PC-9 (cell line): Measurements from ENCODE around the gene SIK3. TPM values are rescaled to one million over a fixed set of nuclear protein-coding genes. Genes with fewer than 3 reads are reported as not detected.

Experiments
- BruUV-seq: library from RNA; stranded (reverse); fragments of 400-500 nt; replicated peaks from 2 replicates; lab custom pipeline; 2021; lab: Mats Ljungman, UMichigan
- CTCF ChIA-PET: fragments of 300-600 bp; sonication (Branson Sonifier 250); formaldehyde crosslinking; loops from one replicate; lab custom pipeline; 2022; ENCODE audit warnings: antibody characterized with exemption; lab: Charles Lee
- POLR2A ChIA-PET: fragments of 300-600 bp; sonication (Branson Sonifier 250); formaldehyde crosslinking; loops from one replicate; lab custom pipeline; 2022; ENCODE audit warnings: antibody characterized with exemption; ENCODE audit not compliant: unreplicated experiment; lab: Charles Lee
- DNase-seq, 2 experiments: peaks; one replicate each; pipeline versions ENCODE4 v3.0.0 to v3.0.0-alpha.2; 2015 to 2022; ENCODE audit warnings: mixed read lengths in 1 of 2
- H2AFZ ChIP-seq: fragments of 200-600 bp; sonication (generic); 2 replicates; pipeline ENCODE4 v1.8.1; 2017; ENCODE audit warnings: antibody characterized with exemption
- H3F3A ChIP-seq: fragments of 200-600 bp; sonication (generic); 2 replicates; pipeline ENCODE4 v1.8.1; 2017; ENCODE audit warnings: antibody characterized with exemption, mild to moderate bottlenecking, low read depth; ENCODE audit not compliant: insufficient read depth
- H3K27ac ChIP-seq: fragments of 200-600 bp; sonication (generic); 2 replicates; pipeline ENCODE4 v1.6.1; 2016; ENCODE audit warnings: mixed run types
- H3K27me3 ChIP-seq: fragments of 200-600 bp; sonication (generic); 2 replicates; pipeline ENCODE4 v1.6.1; 2016; ENCODE audit warnings: low read depth, mixed run types; ENCODE audit not compliant: insufficient read depth
- H3K36me3 ChIP-seq: fragments of 200-600 bp; sonication (generic); 2 replicates; pipeline ENCODE4 v1.6.1; 2016; ENCODE audit warnings: low read depth, mixed run types
- H3K4me1 ChIP-seq: fragments of 200-600 bp; sonication (generic); replicated peaks from 2 replicates; pipeline ENCODE4 v1.6.1; 2016; ENCODE audit warnings: mixed run types; ENCODE audit not compliant: insufficient read depth
- H3K4me2 ChIP-seq: fragments of 200-600 bp; sonication (generic); 2 replicates; pipeline ENCODE4 v1.6.1; 2017; ENCODE audit warnings: mixed run types
- H3K4me3 ChIP-seq: fragments of 200-600 bp; sonication (generic); 2 replicates; pipeline ENCODE4 v1.6.1; 2016; ENCODE audit warnings: mixed run types
- H3K79me2 ChIP-seq: fragments of 200-600 bp; sonication (generic); 2 replicates; pipeline ENCODE4 v1.6.1; 2017; ENCODE audit warnings: low read depth, mixed run types
- H3K9me2 ChIP-seq: fragments of 200-600 bp; sonication (generic); 2 replicates; pipeline ENCODE4 v1.8.1; 2017; ENCODE audit warnings: mild to moderate bottlenecking; ENCODE audit not compliant: insufficient read depth
- H3K9me3 ChIP-seq: fragments of 200-600 bp; sonication (generic); 2 replicates; pipeline ENCODE4 v1.8.1; 2016; ENCODE audit warnings: low read depth; ENCODE audit not compliant: insufficient read depth
- H4K20me1 ChIP-seq: fragments of 200-600 bp; sonication (generic); 2 replicates; pipeline ENCODE4 v1.8.1; 2017; ENCODE audit not compliant: insufficient read depth
- CTCF ChIP-seq: fragments of 200-600 bp; sonication (generic); conservative IDR thresholded peaks from 2 replicates; pipeline ENCODE4 v1.6.1; 2017; ENCODE audit warnings: mixed run types, antibody characterized with exemption, mild to moderate bottlenecking, moderate library complexity
- EZH2 ChIP-seq: fragments of 200-600 bp; sonication (generic); IDR thresholded peaks from 2 replicates; pipeline ENCODE4 v1.8.0; 2017; ENCODE audit warnings: antibody characterized with exemption, low read depth
- intact Hi-C: fragments of 100-400 bp; cut with micrococcal nuclease; formaldehyde crosslinking; loops from one replicate; pipeline ENCODE4 v1.10.0; 2022; ENCODE audit not compliant: unreplicated experiment
- total RNA-seq: library from RNA; stranded (reverse); gene quantifications from 2 replicates; pipeline ENCODE4 v1.2.3, GENCODE V29; 2021

Gene SIK3
- total RNA-seq, 1 experiment from 2014 or later = 30.2 TPM

GRCh38 chr11:117045196-117045595 lies 53.0 kb downstream of the SIK3 start:
- H3K9me2 ChIP-seq = no peaks in the 10 kb centered on the region
- H3K27ac ChIP-seq = no peak overlapping the region
- H3K4me1 ChIP-seq = peaks cover 3% of the 10 kb centered on the region
- no peak for TF ChIP-seq EZH2
- no peak for TF ChIP-seq CTCF
- ChIA-PET CTCF (no interaction called here), POLR2A (interaction anchor here (0.7 kb wide), 1 partner anchor 26 kb away, joined by 3 read pairs; no protein-coding TSS in a partner anchor)
- H3K36me3 ChIP-seq = no peaks in the 10 kb centered on the region
- no peak overlapping the region for H3K4me3 ChIP-seq
- DNase-seq = no peak
- no TSS peak for BruUV-seq
- no peak overlapping the region for H2AFZ ChIP-seq
- H3K79me2 ChIP-seq = peaks cover 18% of the 10 kb centered on the region
- intact Hi-C loops = no loop called here
- peaks cover 6% of the 10 kb centered on the region; the same call in 1 of the 2 replicates for H4K20me1 ChIP-seq
- no peaks in the 10 kb centered on the region for H3K9me3 ChIP-seq
- no peaks in the 10 kb centered on the region for H3K27me3 ChIP-seq
- H3F3A ChIP-seq = no peaks in the 10 kb centered on the region; the same call in 1 of the 2 replicates
- no peak overlapping the region for H3K4me2 ChIP-seq

- H3K9me3 ChIP-seq = no peaks in the 10 kb centered on the region
- DNase-seq = no peak
- H3K4me1 ChIP-seq = peaks cover 11% of the 10 kb centered on the region
- no peak overlapping the region for H3K27ac ChIP-seq
- no peaks in the 10 kb centered on the region for H3K9me2 ChIP-seq
- H3K79me2 ChIP-seq = peaks cover 16% of the 10 kb centered on the region
- TF ChIP-seq EZH2 (no peak), CTCF (no peak)
- H3K27me3 ChIP-seq = no peaks in the 10 kb centered on the region
- no peaks in the 10 kb centered on the region for H3K36me3 ChIP-seq
- ChIA-PET POLR2A (interaction anchor here (0.7 kb wide), 1 partner anchor 27 kb away, joined by 3 read pairs; no protein-coding TSS in a partner anchor), CTCF (no interaction called here)
- peaks cover 6% of the 10 kb centered on the region; the same call in 1 of the 2 replicates for H4K20me1 ChIP-seq
- BruUV-seq = no TSS peak
- intact Hi-C loops = no loop called here
- H2AFZ ChIP-seq = no peak overlapping the region
- H3K4me2 ChIP-seq = no peak overlapping the region
- H3K4me3 ChIP-seq = no peak overlapping the region
- no peaks in the 10 kb centered on the region; the same call in 1 of the 2 replicates for H3F3A ChIP-seq
These were observed 53.8 kb downstream of the SIK3 start for GRCh38 chr11:117044287-117045035.

GRCh38 chr11:117042689-117043088 lies 55.5 kb downstream of the SIK3 start:
- Histone ChIP-seq H3K9me3 (no peaks in the 10 kb centered on the region), H3K27ac (no peak overlapping the region), H3K9me2 (no peaks in the 10 kb centered on the region), H3K36me3 (no peaks in the 10 kb centered on the region), H3F3A (no peaks in the 10 kb centered on the region; the same call in 1 of the 2 replicates), H4K20me1 (peaks cover 6% of the 10 kb centered on the region; the same call in 1 of the 2 replicates), H2AFZ (no peak overlapping the region), H3K4me3 (no peak overlapping the region), H3K79me2 (peaks cover 20% of the 10 kb centered on the region), H3K27me3 (no peaks in the 10 kb centered on the region), H3K4me1 (peaks cover 13% of the 10 kb centered on the region), H3K4me2 (no peak overlapping the region)
- no peak for DNase-seq
- POLR2A ChIA-PET = no interaction called here
- TF ChIP-seq CTCF = no peak
- intact Hi-C loops = no loop called here
- CTCF ChIA-PET = no interaction called here
- BruUV-seq = no TSS peak
